ENCODE measurements around the gene OSM. TPM values are rescaled to one million over a fixed set of nuclear protein-coding genes. Genes with fewer than 3 reads are reported as not detected.

Gene OSM
- polyA plus RNA-seq, 1 of the 3 experiments (the other 2 are of a cell fraction): not detected

- TF ChIP-seq RCOR1 (IDR thresholded peaks at IDR 0.05; ENCODE audit: low read length): no peak
- TF ChIP-seq NRF1 (IDR thresholded peaks at IDR 0.05; ENCODE audit: low read depth, low read length): no peak
- no peak for TF ChIP-seq REST (IDR thresholded peaks at IDR 0.05; ENCODE audit: low read depth, low read length)
- CTCF ChIA-PET: interaction anchor here (0.8 to 12.9 kb wide), 14 partner anchors 10 to 681 kb away, joined by 3 to 228 read pairs (median 4); partner anchors contain the start of genes NF2, RNF215, SEC14L2 and SF3A1
- WGBS (ENCODE audit: low lambda C conversion rate): 87% methylated on average over 13 of the region's 27 CpGs
Observed at GRCh38 chr22:30285176-30285845, 18.7 kb upstream of the OSM start.

GRCh38 chr22:30284666-30285065 is 18.0 kb upstream of the OSM start:
- 94% methylated on average over 4 of the region's 4 CpGs for WGBS (ENCODE audit: low lambda C conversion rate)
- CTCF ChIA-PET: interaction anchor here (1.7 to 12.9 kb wide), 4 partner anchors 10 to 176 kb away, joined by 4 to 228 read pairs (median 14); partner anchors contain the start of genes RNF215 and SEC14L2
- no peak for TF ChIP-seq POLR2AphosphoS5 (IDR thresholded peaks at IDR 0.05; ENCODE audit: low read depth, low read length)
- TF ChIP-seq EP300 (IDR thresholded peaks at IDR 0.05; ENCODE audit: borderline replicate concordance in 1 of 2, low read depth in 1 of 2, low read length in 1 of 2): no peak
- TF ChIP-seq GATA2 (CRISPR knock-in tag; IDR thresholded peaks at IDR 0.05): no peak
- no peak for TF ChIP-seq JUND (IDR thresholded peaks at IDR 0.05)
- TF ChIP-seq TAF1 (IDR thresholded peaks at IDR 0.05; ENCODE audit: borderline replicate concordance, low read depth, low read length): no peak
- no peak for TF ChIP-seq FOXM1 (IDR thresholded peaks at IDR 0.05; ENCODE audit: low read depth)
- no peak for TF ChIP-seq MAX (IDR thresholded peaks at IDR 0.05; ENCODE audit: low read depth)
- no peak for TF ChIP-seq NRF1 (IDR thresholded peaks at IDR 0.05; ENCODE audit: low read depth, low read length)
- no peak for TF ChIP-seq CHD2 (IDR thresholded peaks at IDR 0.05; ENCODE audit: low read length, partially characterized antibody)
- no peak for TF ChIP-seq USF2 (IDR thresholded peaks at IDR 0.05; ENCODE audit: borderline replicate concordance, low read depth, low read length)
- no peak for TF ChIP-seq TEAD4 (IDR thresholded peaks at IDR 0.05; ENCODE audit: borderline replicate concordance, insufficient read depth)
- TF ChIP-seq ELF1 (IDR thresholded peaks at IDR 0.05): no peak
- no peak for TF ChIP-seq EZH2phosphoT487 (IDR thresholded peaks at IDR 0.05; ENCODE audit: borderline replicate concordance, low read depth)
- TF ChIP-seq REST (IDR thresholded peaks at IDR 0.05; ENCODE audit: low read depth, low read length): no peak
- no peak for TF ChIP-seq PBX3 (IDR thresholded peaks at IDR 0.05)

More at GRCh38 chr22:30285176-30285845, 18.7 kb upstream of the OSM start:
- no peak for DNase-seq
- Histone ChIP-seq H3F3A (replicated peaks; ENCODE audit: insufficient read depth) (peaks cover 18% of the 10 kb centered on the region), H4K20me1 (ENCODE audit: insufficient read depth) (peaks cover 4% of the 10 kb centered on the region; the same call in 1 of the 2 replicates), H3K4me1 (ENCODE audit: control insufficient read depth in 1 of 2, insufficient read depth in 2 of 2, low read depth in 1 of 2, low read length in 1 of 2) (peaks cover 6 to 17% of the 10 kb centered on the region in 2 experiments; a peak in 2 of 4 replicates), H3K9me3 (no peaks in the 10 kb centered on the region), H3K4me2 (no peak overlapping the region), H3K9me2 (no peaks in the 10 kb centered on the region), H3K9ac (no peak overlapping the region), H2AFZ (ENCODE audit: low read depth) (no peak overlapping the region), H3K27me3 (ENCODE audit: insufficient read depth) (no peaks in the 10 kb centered on the region), H3K27ac (ENCODE audit: low read depth in 2 of 2, low read length in 1 of 2) (no peak overlapping the region), H3K36me3 (replicated peaks in 1 of 2; ENCODE audit: control insufficient read depth in 1 of 2, insufficient read depth in 2 of 2, low read length in 1 of 2) (peaks cover 0 to 2% of the 10 kb centered on the region in 2 experiments), H3K4me3 (ENCODE audit: low read depth in 2 of 2, low read length in 1 of 2) (no peak overlapping the region), H3K79me2 (ENCODE audit: insufficient read depth) (no peaks in the 10 kb centered on the region)
- POLR2A ChIA-PET: no interaction called here

More at GRCh38 chr22:30284666-30285065, 18.0 kb upstream of the OSM start:
- Histone ChIP-seq H3K4me3 (ENCODE audit: low read depth in 2 of 2, low read length in 1 of 2) (no peak overlapping the region), H3K9me2 (no peaks in the 10 kb centered on the region), H3K36me3 (replicated peaks in 1 of 2; ENCODE audit: control insufficient read depth in 1 of 2, insufficient read depth in 2 of 2, low read length in 1 of 2) (peaks cover 0 to 2% of the 10 kb centered on the region in 2 experiments), H3K9ac (no peak overlapping the region), H3K27ac (ENCODE audit: low read depth in 2 of 2, low read length in 1 of 2) (no peak overlapping the region), H4K20me1 (ENCODE audit: insufficient read depth) (peaks cover 4% of the 10 kb centered on the region; the same call in 1 of the 2 replicates), H3K79me2 (ENCODE audit: insufficient read depth) (no peaks in the 10 kb centered on the region), H3F3A (replicated peaks; ENCODE audit: insufficient read depth) (peaks cover 17% of the 10 kb centered on the region), H3K9me3 (no peaks in the 10 kb centered on the region), H2AFZ (ENCODE audit: low read depth) (no peak overlapping the region), H3K4me2 (no peak overlapping the region), H3K4me1 (ENCODE audit: control insufficient read depth in 1 of 2, insufficient read depth in 2 of 2, low read depth in 1 of 2, low read length in 1 of 2) (peaks cover 0 to 11% of the 10 kb centered on the region in 2 experiments; a peak in 1 of 4 replicates), H3K27me3 (ENCODE audit: insufficient read depth) (no peaks in the 10 kb centered on the region)
- DNase-seq: no peak
- POLR2A ChIA-PET: no interaction called here

Data from SK-N-SH (cell line).